Adipocyte (in vitro differentiated cells): Measurements from ENCODE around the gene DUSP11.
A peak's percentile ranks its signal among the peaks of the same experiment; 100 is the strongest.
"Not testable (repeated sequence)": the region's sequence is repeated elsewhere in the genome, so short reads cannot be mapped to it uniquely, and the experiment has no call there.

Experiments used
- DNase-seq: peaks from one replicate; pipeline ENCODE4 v3.0.0-alpha.2; 2015; ENCODE audit warnings: low read depth
- H3K27me3 ChIP-seq: replicated peaks from 2 replicates; pipeline ENCODE4 v1.7.0; 2013; ENCODE audit warnings: mild to moderate bottlenecking, low read length, moderate library complexity; ENCODE audit not compliant: control insufficient read depth, insufficient read depth
- H3K36me3 ChIP-seq: 2 replicates; pipeline ENCODE4 v1.7.0; 2013; ENCODE audit warnings: low read length, mild to moderate bottlenecking, moderate library complexity; ENCODE audit not compliant: control insufficient read depth, insufficient read depth, severe bottlenecking
- H3K4me1 ChIP-seq: 2 replicates; pipeline ENCODE4 v1.7.0; 2013; ENCODE audit warnings: mild to moderate bottlenecking, low read length, moderate library complexity; ENCODE audit not compliant: control insufficient read depth, insufficient read depth
- H3K4me3 ChIP-seq: 2 replicates; pipeline ENCODE4 v1.7.0; 2013; ENCODE audit warnings: mild to moderate bottlenecking, low read length, moderate library complexity
- H3K9ac ChIP-seq: 2 replicates; pipeline ENCODE4 v1.7.0; 2013; ENCODE audit warnings: mild to moderate bottlenecking, low read length, moderate library complexity
- H3K9me3 ChIP-seq: 2 replicates; pipeline ENCODE4 v1.7.0; 2013; ENCODE audit warnings: mild to moderate bottlenecking, low read length, moderate library complexity; ENCODE audit not compliant: control insufficient read depth

The DUSP11 gene

GRCh38 chr2:73821669-73822068 is 41.8 kb upstream of the DUSP11 start:
- no peaks in the 10 kb centered on the region for H3K9me3 ChIP-seq
- no peak overlapping the region for H3K9ac ChIP-seq
- no peak overlapping the region for H3K4me3 ChIP-seq
- DNase-seq: no peak
- H3K4me1 ChIP-seq: peaks cover 9% of the 10 kb centered on the region
- H3K36me3 ChIP-seq: no peaks in the 10 kb centered on the region
- peaks cover 30% of the 10 kb centered on the region for H3K27me3 ChIP-seq

DNA sequence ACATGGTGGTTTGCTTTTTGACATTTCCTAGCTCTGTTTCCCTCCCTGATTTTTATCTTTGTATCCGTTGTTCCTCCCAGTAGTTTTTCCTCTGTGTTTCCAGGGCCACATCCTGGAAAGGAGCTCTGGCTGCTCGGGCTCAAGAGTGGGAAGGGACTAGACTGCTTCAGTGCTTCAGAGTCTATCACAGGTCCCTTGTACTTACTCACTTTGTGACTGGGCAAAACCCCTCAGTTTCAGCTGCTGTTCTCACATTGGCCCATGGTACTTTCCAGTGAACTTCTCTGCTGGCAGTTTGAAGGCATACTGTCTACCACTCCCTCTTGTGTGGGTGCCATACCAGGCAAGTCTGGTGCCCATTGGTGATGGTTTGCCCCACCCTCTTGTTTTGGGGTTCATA is 41.3 kb upstream of the DUSP11 start:
- Histone ChIP-seq H3K27me3 (peaks cover 34% of the 10 kb centered on the region), H3K4me1 (peaks cover 9% of the 10 kb centered on the region), H3K4me3 (no peak overlapping the region), H3K36me3 (no peaks in the 10 kb centered on the region), H3K9me3 (no peaks in the 10 kb centered on the region), H3K9ac (no peak overlapping the region)
- DNase-seq: no peak

- no peaks in the 10 kb centered on the region for H3K4me1 ChIP-seq
- no peaks in the 10 kb centered on the region for H3K36me3 ChIP-seq
- DNase-seq: no peak
- H3K9me3 ChIP-seq: no peaks in the 10 kb centered on the region
- no peak overlapping the region for H3K4me3 ChIP-seq
- no peak overlapping the region for H3K9ac ChIP-seq
- peaks cover 50% of the 10 kb centered on the region for H3K27me3 ChIP-seq
Measured at GRCh38 chr2:73818296-73818695, 38.4 kb upstream of the DUSP11 start.

DNA sequence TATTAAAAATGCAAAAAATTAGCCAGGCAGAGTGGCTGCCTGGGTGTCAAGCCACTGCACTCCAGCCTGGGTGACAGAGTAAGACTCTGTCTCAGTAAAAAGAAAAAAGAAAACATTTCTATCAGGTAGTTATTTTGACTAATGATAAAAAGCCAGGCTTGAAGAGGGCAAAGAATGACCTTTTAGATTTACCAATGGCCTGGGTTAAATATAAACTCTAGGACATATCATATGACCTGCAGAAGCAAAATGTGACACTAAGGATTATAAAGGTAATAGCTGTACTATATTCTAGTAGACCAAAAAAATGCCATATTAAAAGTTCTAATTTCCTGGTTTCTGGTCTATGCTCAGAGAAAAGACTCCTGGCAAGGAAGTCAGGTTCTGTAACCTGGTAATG is 32.7 kb upstream of the DUSP11 start:
- Histone ChIP-seq H3K9me3 (no peaks in the 10 kb centered on the region), H3K9ac (no peak overlapping the region), H3K4me1 (no peaks in the 10 kb centered on the region), H3K36me3 (no peaks in the 10 kb centered on the region), H3K27me3 (peaks cover 37% of the 10 kb centered on the region), H3K4me3 (no peak overlapping the region)
- DNase-seq: no peak

DNA sequence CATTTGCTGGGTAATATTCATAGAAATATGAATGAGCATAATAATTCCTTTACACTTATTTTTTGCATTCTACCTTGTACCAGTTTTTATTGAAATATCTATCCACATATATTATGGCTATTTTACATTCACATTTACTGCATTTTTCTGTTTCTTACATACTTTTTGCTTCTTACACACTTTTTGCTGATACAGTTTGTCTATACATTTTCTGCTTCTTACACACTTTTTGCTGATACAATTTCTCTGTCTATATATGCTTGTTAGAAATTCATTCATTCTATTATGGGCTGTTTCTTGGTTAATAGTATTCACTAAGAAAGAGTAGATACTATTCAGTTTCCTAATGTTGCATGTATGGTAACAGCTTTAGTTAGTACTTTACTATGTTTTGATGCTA is 32.0 kb upstream of the DUSP11 start:
- H3K4me3 ChIP-seq: no peak overlapping the region
- no peak overlapping the region for H3K9ac ChIP-seq
- no peak for DNase-seq
- no peaks in the 10 kb centered on the region for H3K4me1 ChIP-seq
- H3K36me3 ChIP-seq: no peaks in the 10 kb centered on the region
- peaks cover 36% of the 10 kb centered on the region for H3K27me3 ChIP-seq
- no peaks in the 10 kb centered on the region for H3K9me3 ChIP-seq

- H3K36me3 ChIP-seq: not testable (repeated sequence)
Measured at GRCh38 chr2:73783883-73784282, 4.0 kb upstream of the DUSP11 start, which contains the start of gene C2orf78. Gene C2orf78 (plus strand): TSS chr2:73784183. CDS start chr2:73784310, 127 bp downstream.

GRCh38 chr2:73783402-73783801 is 3.5 kb upstream of the DUSP11 start:
- H3K4me3 ChIP-seq: not testable (repeated sequence)

More at GRCh38 chr2:73783883-73784282, 4.0 kb upstream of the DUSP11 start, which contains the start of gene C2orf78:
- H3K27me3 ChIP-seq, H3K9me3 ChIP-seq, H3K4me1 ChIP-seq, H3K9ac ChIP-seq, DNase-seq, H3K4me3 ChIP-seq: not testable (repeated sequence)

GRCh38 chr2:73780237-73780582 is 307 bp upstream of the DUSP11 start:
- Histone ChIP-seq H3K36me3 (peaks cover 17% of the 10 kb centered on the region), H3K4me3 (peak overlapping the region; percentile 97), H3K27me3 (no peaks in the 10 kb centered on the region)

More at GRCh38 chr2:73783402-73783801, 3.5 kb upstream of the DUSP11 start:
- H3K36me3 ChIP-seq, H3K4me1 ChIP-seq, H3K9ac ChIP-seq, H3K9me3 ChIP-seq, DNase-seq, H3K27me3 ChIP-seq: not testable (repeated sequence)

DNA sequence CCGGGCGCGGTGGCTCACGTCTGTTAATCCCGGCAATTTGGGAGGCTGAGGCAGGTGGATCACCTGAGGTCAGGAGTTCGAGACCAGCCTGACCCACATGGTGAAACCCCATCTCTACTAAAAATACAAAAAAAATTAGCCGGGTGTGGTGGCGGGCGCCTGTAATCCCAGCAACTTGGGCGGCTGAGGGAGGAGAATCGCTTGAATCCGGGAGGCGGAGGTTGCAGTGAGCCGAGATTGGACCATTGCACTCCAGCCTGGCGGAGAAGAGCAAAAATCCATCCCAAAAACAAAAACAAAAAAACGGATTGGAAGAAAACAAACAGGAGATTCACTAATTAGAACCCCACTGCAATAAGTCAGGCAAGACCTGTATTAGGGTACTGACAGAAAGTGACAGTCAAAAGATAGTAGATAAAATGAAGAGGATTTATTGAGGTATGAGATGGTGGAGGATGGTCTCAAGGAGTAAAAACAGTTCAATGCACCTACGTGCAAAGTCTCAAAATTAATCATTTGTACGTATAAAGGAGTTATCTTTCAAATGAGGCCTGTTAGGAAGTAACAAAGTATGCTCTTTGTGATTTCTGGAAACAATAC is 936 bp downstream of the DUSP11 start:
- peak overlapping the region; percentile 97 for H3K4me3 ChIP-seq
- not testable (repeated sequence) for DNase-seq, H3K9me3 ChIP-seq

More at GRCh38 chr2:73780237-73780582, 307 bp upstream of the DUSP11 start:
- Histone ChIP-seq H3K9ac (peak overlapping the region; percentile 94), H3K9me3 (no peaks in the 10 kb centered on the region), H3K4me1 (peaks cover 15% of the 10 kb centered on the region)
- DNase-seq: no peak

GRCh38 chr2:73776869-73777519 is 2.9 kb downstream of the DUSP11 start:
- H3K9ac ChIP-seq: no peak overlapping the region
- H3K4me3 ChIP-seq: no peak overlapping the region
- no peaks in the 10 kb centered on the region for H3K9me3 ChIP-seq
- peaks cover 15% of the 10 kb centered on the region for H3K4me1 ChIP-seq
- H3K27me3 ChIP-seq: no peaks in the 10 kb centered on the region
- peaks cover 50% of the 10 kb centered on the region for H3K36me3 ChIP-seq
- DNase-seq: peak; percentile 51

More for the DNA sequence above, 936 bp downstream of the DUSP11 start:
- peaks cover 30% of the 10 kb centered on the region for H3K36me3 ChIP-seq
- peaks cover 15% of the 10 kb centered on the region for H3K4me1 ChIP-seq
- H3K27me3 ChIP-seq: not testable (repeated sequence)
- peak overlapping the region; percentile 94 for H3K9ac ChIP-seq

GRCh38 chr2:73776381-73776780 is 3.5 kb downstream of the DUSP11 start:
- DNase-seq: no peak

More at GRCh38 chr2:73776381-73776780, 3.5 kb downstream of the DUSP11 start:
- Histone ChIP-seq H3K9ac (no peak overlapping the region), H3K36me3 (peaks cover 51% of the 10 kb centered on the region), H3K4me3 (no peak overlapping the region), H3K9me3 (no peaks in the 10 kb centered on the region), H3K27me3 (no peaks in the 10 kb centered on the region), H3K4me1 (peaks cover 15% of the 10 kb centered on the region)
